Measurements from ENCODE around the gene GALNT18. TPM values are rescaled to one million over a fixed set of nuclear protein-coding genes. Genes with fewer than 3 reads are reported as not detected.

The GALNT18 gene
- total RNA-seq, 1 experiment from 2014 or later: 1.7 TPM

DNA sequence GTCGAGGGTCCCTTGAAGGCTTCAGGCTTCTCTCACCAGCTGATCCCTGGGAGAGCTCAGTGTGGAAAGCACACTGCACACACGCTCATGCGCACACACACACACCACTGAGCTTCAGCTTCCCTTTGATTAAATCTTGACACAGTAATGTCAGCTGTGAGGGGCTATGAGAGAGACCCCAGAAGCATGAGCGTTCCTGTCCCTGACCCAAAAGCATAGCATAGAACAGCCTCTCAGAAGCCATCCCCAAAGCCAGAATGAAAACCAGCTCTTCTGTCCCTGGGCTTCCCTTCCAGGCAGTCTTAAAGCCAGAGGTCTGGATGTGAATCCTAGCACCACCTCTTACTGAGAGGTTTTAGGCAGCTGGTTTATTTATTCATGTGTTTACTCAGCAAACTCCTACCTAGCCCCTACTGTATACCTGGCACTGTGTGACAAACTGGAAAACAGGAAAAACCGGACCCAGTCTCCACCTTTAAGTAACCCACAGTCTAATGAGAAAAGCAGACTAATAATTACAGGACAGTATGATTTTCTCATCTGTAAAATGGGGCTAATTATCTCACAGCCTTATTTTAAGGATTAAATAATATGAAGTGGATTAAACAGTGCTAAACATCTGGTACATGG is 15.9 kb downstream of the GALNT18 start:
- Histone ChIP-seq H3K79me1 (ENCODE audit: insufficient read depth, low read depth, low read length, poor library complexity, severe bottlenecking) (no peaks in the 10 kb centered on the region), H3K23ac (ENCODE audit: insufficient read length, low read depth, low read length) (no peak overlapping the region), H3K9ac (ENCODE audit: extremely low read depth, insufficient read length, low read length) (no peak overlapping the region), H2BK120ac (ENCODE audit: low read depth, low read length, poor library complexity, severe bottlenecking) (no peak overlapping the region), H3K27me3 (ENCODE audit: insufficient read depth, low read length) (no peaks in the 10 kb centered on the region), H4K8ac (replicated peaks; ENCODE audit: insufficient read length, low read depth, low read length) (no peak overlapping the region), H2BK5ac (ENCODE audit: insufficient read length, low read length) (no peak overlapping the region), H3K27ac (ENCODE audit: insufficient read length, low read depth, low read length) (no peak overlapping the region), H2BK15ac (ENCODE audit: low read depth, low read length) (no peak overlapping the region), H4K20me1 (ENCODE audit: control insufficient read depth, insufficient read depth, insufficient read length) (no peaks in the 10 kb centered on the region), H3K18ac (ENCODE audit: insufficient read length, low read depth, low read length) (no peak overlapping the region), H3K79me2 (ENCODE audit: insufficient read depth, low read length) (no peaks in the 10 kb centered on the region), H3K4me1 (ENCODE audit: insufficient read depth, low read length) (no peaks in the 10 kb centered on the region), H2AK5ac (ENCODE audit: insufficient read length, low read length) (no peak overlapping the region), H3K4ac (ENCODE audit: low read depth, low read length) (no peak overlapping the region), H4K5ac (ENCODE audit: insufficient read length, low read depth, low read length) (no peak overlapping the region), H3K4me2 (ENCODE audit: insufficient read depth, insufficient read length, low read length) (no peak overlapping the region), H3K23me2 (ENCODE audit: insufficient read length, low read depth, low read length, poor library complexity, severe bottlenecking) (no peaks in the 10 kb centered on the region), H2AFZ (ENCODE audit: low read length) (no peak overlapping the region), H3K56ac (ENCODE audit: insufficient read length, low read depth, low read length) (no peak overlapping the region), H4K91ac (ENCODE audit: insufficient read length, low read depth, low read length) (no peak overlapping the region), H2BK20ac (ENCODE audit: low read depth, low read length, poor library complexity, severe bottlenecking) (no peak overlapping the region), H3K9me3 (ENCODE audit: control insufficient read depth, low read depth, low read length) (no peaks in the 10 kb centered on the region), H3K14ac (ENCODE audit: insufficient read depth, low read length) (no peak overlapping the region), H3T11ph (ENCODE audit: low read length) (no peak overlapping the region), H2BK12ac (ENCODE audit: insufficient read length, low read depth, low read length) (no peak overlapping the region)
- Mint-ChIP-seq H3K9me3 (no peaks in the 10 kb centered on the region; a peak in 1 of 5 replicates), H3K4me3 (no peak overlapping the region), H3K36me3 (ENCODE audit: insufficient read depth in 1 of 3, low read depth in 3 of 3) (peaks cover 0 to 4% (median 3%) of the 10 kb centered on the region in 3 experiments; a peak in 3 of 7 replicates), H3K27ac (no peak overlapping the region), H3K27me3 (ENCODE audit: low read depth) (peaks cover 2% of the 10 kb centered on the region; the same call in 1 of the 2 replicates), H3K4me1 (peaks cover 8 to 16% of the 10 kb centered on the region in 2 experiments)
- no peak for DNase-seq
- WGBS (ENCODE audit: extremely low coverage, insufficient read length, low lambda C conversion rate): no CpG with 5 or more reads among the region's 5 CpGs
- TF ChIP-seq, protein P1, sequence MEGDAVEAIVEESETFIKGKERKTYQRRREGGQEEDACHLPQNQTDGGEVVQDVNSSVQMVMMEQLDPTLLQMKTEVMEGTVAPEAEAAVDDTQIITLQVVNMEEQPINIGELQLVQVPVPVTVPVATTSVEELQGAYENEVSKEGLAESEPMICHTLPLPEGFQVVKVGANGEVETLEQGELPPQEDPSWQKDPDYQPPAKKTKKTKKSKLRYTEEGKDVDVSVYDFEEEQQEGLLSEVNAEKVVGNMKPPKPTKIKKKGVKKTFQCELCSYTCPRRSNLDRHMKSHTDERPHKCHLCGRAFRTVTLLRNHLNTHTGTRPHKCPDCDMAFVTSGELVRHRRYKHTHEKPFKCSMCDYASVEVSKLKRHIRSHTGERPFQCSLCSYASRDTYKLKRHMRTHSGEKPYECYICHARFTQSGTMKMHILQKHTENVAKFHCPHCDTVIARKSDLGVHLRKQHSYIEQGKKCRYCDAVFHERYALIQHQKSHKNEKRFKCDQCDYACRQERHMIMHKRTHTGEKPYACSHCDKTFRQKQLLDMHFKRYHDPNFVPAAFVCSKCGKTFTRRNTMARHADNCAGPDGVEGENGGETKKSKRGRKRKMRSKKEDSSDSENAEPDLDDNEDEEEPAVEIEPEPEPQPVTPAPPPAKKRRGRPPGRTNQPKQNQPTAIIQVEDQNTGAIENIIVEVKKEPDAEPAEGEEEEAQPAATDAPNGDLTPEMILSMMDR (conservative IDR thresholded peaks at IDR 0.05): no peak
